ENCODE data around the gene ANKRD1.
"Not testable (repeated sequence)": the region's sequence is repeated elsewhere in the genome, so short reads cannot be mapped to it uniquely, and the experiment has no call there.

Gene ANKRD1

DNA sequence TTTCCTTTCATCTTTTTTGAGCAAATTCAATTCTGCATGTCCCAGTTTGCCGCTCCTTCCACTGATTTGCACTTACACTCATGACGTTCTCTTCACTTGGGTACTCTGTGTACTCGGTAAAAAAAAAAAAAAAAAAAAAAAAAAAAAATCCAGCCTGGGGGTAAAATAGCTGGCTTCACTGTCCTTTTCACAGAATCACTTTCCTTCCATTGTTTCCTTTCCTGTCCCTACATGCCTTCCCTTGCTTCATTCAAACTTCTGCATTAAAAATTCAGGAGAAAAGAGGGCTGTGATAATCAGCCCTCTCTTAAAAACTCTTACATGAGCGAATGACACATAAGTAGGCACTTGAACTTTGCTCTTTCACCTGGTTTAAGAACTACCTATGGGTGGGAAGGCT lies 8.7 kb downstream of the ANKRD1 start:
- DNase-seq, result no peak

DNA sequence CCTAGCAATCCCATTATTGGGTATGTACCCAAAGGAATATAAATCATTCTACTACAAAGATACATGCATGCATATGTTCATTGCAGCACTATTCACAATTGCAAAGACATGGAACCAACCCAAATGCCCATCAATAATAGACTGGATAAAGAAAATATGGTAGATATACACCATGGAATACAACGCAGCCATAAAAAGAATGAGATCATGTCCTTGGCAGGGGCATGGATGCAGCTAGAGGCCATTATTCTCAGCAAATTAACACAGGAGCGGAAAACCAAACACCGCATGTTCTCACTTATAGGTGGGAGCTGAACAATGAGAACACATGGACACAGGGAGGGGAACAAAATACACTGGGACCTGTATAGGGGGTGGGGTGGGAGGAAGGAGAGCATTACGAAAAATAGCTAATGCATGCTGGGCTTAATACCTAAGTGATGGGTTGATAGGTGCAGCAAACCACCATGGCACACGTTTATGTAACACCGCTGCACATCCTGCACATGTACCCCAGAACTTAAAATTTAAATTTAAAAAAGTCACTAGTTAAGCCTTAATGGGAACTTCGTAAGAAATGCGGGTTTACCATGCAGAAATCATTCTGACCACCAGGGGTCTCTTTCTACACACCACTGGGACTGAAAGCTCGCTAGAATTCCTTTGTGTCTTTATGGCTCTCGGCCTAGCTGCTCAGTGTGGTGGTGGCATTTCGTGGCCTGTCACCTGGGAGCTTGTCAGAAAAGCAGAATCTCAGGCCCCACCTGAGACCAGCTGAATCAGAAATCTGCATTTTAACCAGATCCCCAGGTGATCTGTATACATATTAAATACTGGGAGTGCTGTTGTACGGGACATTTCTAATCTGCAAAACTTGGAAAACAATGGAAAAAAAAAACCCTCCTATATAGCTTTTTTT lies 9.5 kb downstream of the ANKRD1 start:
- DNase-seq, result peak; percentile 16

DNA sequence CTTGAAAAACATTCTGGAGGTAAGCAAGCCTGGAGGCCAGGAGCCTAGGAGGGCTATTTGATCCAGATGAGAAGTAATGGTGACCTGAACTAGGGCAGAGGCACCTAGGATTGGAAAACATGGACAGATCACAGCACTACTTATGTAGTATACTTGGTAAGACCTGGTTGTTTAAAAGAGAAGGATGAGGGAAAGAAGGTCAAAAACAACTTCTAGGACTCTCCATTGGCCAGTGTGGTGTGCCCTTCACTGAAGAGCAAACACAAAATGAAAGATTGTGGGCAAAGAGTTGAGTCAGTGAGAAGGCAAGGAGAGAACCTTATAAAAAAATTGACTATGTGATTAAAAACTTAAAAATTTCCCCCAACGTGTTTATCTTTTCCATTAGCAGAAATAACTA lies 14.3 kb downstream of the ANKRD1 start:
- no peak for DNase-seq

DNA sequence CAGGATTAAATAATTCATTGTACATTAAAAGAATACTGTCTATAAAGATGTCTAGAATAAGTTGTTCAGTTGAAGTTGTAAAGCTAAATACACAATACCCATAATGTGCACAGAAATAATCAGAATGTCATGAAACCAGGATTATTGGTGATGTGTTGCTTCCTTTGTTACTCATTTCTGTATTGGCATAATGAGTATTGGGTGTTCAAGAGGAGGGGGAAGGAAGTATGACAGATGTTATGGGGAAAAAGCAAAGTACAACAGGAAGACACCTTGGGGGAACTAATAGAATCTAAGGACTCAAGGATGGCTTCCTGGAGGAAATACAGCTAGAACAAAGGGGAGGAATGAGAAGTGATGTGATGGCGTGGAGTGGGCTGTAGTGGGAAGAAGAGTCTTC lies 15.0 kb downstream of the ANKRD1 start:
- no peak for DNase-seq

DNA sequence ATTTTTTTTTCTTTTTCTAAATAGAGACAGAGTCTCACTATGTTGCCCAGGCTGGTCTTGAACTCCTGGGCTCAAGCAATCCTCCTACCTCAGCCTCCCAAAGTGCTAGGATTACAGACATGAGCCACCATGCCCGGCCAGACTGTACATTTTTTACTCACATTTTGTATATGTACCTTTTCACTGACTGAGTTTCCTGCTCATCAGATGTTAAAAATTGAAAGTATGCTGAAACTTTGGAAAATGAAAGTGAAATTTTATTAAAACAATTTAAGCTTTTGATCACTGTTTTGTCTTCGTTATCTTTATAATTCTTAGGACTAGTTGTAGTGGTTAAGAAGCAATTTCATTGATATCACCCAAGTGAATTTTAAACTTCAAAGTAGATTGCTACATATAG lies 24.0 kb downstream of the ANKRD1 start:
- DNase-seq, result not testable (repeated sequence)

DNA sequence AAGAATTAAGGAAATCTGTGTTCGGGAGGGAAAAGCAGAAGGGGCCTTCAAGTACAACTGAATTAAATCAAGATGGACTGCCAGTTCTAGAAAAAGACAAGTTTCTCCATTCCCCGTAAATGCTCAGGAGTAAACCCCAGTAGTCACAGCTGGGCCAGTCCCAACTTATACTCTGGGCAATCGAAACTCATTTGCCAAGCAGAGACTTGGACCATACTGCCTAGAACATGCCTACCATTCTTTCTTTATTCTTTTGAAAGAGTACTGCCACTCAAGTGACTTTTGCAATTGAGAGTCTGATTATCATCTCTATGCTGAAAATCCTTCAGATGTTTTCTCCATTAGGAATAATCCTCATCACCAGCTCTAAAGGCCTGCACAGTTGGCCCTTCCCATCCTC lies 27.7 kb downstream of the ANKRD1 start:
- no peak for DNase-seq

DNA sequence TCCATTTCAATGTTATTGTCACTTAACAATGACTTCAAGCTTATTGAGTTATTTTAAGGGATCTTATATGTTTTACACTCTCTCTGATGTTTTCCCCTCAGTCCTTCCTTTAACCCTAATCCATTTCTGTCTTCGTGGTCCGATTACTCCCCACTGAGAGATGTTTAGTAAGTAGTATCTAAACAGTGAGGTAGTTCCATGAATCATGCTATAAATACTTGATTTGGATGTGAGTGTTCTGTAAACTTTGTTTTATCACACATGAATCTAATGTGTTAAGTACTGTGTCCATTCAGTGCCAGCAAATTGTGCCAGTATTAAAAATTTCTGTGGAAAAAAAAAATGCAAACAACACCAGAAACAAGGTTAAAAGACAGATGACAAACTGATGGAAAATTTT lies 30.5 kb downstream of the ANKRD1 start:
- no peak for DNase-seq

DNA sequence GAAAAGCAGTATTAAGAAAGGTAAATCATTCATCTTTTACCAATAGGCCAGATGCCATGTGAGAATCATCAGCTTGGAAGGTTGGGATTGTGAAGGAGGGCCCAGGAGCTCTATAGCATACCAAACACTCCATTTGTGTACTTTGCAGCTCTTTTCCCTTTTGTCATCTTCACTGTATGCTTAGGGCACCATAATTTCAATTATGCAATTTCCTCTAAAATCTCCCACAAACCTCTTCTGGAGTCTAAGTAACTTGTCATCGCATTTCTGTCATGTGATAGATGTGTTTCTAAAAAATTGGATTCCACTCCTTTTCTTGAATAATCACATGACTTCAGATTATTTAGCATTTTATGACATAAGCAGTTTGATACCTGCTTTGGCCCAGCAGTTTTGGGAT lies 31.3 kb downstream of the ANKRD1 start:
- DNase-seq, result no peak

DNA sequence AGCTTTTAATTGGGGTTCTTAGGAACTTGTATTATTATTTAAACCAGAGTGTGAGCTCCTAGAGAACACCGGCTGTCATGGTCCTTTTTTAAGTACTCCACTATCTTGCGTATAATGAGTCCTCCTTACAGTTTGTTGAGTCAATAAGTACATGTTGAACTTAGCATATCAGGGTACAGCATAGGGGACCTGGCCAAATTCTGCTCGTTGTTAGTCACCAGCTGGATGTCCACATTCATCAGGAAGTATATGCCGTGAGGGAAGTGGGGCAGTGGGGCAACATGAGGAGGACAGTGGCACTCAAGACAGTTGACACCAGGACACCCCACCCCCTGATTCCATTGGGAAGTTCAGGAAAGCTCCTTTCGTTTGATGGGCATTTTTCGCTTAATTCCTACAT lies 32.5 kb downstream of the ANKRD1 start:
- no peak for DNase-seq

DNA sequence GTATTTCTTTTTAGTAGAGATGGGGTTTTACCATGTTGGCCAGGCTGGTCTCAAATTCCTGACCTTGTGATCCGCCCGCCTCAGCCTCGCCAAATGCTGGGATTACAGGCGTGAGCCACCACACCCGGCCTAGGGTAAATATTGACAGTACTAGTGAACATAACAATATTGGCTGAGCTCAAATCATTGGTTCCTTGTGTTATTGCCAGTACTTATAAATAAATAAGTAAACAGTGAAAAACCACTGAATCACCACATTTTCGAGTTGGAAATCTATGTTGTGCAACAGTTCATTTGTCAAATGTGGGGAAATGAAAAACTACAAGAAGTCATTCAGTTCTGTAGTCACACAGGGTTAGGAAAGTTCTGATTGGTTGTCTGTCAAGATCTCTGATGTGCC lies 33.3 kb downstream of the ANKRD1 start:
- DNase-seq, result no peak

DNA sequence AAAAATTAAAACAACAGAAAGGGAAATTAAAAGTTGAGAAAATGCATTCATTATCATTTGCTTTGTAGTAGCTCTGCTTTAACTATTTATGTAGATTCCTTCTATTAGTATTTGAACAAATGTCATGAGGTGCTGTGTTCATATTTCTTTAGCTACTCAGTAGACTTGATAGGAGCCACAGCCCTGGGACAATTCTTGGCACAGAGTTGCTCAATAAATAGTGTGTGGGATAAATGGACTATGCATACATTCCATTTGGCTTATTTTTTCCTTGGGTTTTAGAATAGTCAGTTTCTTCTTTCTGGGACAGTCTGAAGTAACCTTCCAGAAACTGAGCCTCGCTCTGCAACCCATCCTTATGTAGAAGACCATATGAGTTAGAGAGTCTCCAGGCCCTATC lies 35.7 kb downstream of the ANKRD1 start:
- no peak for DNase-seq

DNA sequence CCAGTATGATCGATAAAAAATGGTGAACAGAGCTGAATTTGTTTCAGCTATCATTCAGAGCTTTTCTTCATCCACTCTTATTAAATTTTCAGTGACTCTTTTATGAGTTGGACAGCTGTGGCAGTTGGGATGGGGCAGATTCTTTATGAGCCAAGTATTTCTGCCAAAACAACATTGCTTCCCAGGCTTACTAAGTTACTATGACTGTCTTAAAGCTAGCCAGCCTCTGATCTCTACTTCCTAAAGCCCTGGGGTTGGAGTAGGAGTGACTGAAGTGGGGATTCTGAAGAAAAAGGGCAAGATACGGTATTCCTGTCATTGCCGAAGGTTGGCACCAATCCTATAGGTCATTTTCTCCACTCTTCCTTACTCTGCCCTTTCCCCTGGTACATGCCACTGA lies 36.5 kb downstream of the ANKRD1 start:
- no peak for DNase-seq

DNA sequence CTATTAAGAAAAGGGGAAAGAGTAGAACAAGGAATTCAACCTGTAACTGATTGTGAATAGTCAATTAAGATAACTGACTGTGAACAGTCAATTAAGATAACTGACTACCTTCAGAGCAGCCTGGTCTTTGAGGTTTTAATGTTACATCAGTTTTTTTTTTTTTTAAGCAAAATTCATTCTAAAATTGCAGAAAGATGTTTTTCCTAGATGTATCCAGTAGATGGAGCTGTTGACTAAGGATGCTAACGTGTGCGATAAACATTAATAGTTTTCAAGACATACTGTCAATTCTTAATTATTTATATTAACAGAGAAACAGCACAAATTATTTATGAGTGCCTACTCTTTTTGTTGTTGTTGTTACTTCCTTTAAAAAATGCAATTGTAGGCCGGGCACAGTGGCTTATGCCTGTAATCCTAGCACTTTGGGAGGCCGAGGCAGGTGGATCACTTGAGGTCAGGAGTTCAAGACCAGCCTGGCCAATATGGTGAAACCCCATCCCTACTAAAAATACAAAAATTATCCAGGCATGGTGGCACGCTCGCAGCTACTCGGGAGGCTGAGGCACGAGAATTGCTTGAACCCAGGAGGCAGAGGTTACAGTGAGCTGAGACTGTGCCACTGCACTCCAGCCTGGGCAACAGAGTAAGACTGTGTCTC lies 40.7 kb downstream of the ANKRD1 start:
- DNase-seq, result not testable (repeated sequence)

DNA sequence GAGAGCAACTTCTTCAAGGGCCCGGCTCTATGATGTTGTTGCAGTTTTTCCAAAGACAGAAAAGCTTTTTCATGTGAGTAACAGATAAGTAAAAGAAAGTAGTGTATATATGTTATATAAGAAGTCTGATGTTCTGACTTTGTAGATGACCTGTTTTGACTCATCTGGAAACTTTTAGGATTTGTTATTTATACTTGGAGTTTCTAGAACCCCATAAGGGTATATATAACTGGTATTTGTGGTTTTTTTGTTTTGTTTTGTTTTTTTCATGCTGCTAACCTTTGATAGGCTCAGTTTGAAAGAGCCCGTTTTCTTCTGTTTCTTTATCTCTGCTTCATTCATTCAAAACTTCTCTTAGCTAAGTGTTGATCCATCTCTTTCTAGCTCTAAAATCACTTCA lies 41.8 kb downstream of the ANKRD1 start:
- DNase-seq, result no peak

DNA sequence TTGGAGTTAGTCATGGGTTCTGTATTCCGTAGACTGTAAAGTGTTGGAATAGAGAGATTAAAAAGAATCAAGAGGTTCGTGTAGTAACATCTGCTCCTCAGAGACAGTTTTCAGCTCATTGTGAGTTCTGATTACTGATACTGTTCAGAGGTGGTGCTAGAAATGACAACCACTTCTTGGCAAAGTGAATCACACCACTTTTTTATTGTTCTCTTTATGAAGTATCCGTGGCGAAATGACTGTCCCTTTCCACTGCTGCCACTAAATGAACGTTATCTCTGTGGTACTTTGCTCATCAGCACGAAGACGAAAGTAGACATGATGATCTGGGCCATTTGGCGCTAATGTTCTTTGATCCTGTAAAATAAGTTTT lies 48.3 kb downstream of the ANKRD1 start:
- DNase-seq, result no peak

DNA sequence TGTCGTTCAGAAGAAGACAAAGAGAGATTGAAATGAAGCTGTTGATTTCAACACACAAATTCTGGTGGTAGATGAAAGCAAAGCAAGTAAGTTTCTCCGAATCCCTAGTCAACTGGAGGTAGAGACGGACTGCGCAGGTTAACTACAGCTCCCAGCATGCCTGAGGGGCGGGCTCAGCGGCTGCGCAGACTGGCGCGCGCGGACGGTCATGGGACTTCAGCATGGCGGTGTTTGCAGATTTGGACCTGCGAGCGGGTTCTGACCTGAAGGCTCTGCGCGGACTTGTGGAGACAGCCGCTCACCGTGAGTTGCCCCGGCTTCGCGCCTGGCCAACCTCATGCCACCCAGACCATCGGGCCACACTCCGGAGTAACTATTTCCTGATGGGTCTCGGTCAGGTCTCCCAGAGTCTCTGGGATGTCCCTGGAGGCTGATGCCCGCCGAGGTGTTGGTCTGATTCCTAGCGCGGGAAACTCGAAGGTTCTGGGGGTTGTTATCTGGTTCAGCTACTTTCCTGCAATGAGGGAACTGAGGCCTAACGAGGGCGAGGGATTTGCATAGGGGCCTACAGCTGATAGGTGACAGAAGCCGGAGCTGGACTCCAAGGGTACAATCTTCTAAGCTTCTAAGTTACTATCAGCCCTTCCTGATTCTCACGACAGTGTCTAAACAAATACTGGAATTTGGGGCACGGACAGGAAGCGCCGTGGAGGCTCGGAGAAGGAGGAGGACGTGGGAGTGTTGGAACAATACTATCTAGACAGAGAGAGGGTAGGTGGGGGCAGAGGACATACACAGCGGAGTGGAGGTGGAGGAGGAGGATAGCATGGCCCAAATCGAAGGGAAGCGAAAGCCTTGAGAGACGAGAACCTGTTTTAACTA lies 48.9 kb downstream of the ANKRD1 start, which contains the start of gene RPP30:
Gene RPP30, plus strand, starts transcription at position 209 of the 882 bp plus-strand sequence. Its CDS starts 13 bp downstream, at position 222.
- DNase-seq, result peak; percentile 66

DNA sequence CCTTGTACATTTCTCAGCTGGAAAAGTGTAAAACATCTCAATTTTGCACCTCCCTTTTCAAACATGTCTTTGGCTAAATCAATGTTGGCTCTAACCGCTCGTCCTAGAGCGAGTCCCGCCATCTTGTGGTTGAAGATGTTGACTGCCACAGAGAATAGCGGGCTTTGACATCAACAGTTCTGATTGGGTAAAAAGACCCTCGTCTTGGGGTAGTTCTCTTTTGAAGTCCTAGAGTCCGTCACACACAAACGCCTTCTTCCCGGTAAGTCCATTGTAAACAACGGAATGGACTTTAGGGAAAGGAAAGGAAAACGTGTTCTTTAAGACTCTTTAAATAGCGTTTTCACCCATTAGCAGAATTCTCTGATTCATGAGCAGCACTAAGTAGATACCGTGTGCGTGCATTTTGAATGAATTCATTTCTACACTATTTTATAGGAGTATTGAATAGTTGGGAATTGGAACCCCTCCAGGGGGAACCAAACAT lies 49.6 kb downstream of the ANKRD1 start:
- peak; percentile 1 for DNase-seq

DNA sequence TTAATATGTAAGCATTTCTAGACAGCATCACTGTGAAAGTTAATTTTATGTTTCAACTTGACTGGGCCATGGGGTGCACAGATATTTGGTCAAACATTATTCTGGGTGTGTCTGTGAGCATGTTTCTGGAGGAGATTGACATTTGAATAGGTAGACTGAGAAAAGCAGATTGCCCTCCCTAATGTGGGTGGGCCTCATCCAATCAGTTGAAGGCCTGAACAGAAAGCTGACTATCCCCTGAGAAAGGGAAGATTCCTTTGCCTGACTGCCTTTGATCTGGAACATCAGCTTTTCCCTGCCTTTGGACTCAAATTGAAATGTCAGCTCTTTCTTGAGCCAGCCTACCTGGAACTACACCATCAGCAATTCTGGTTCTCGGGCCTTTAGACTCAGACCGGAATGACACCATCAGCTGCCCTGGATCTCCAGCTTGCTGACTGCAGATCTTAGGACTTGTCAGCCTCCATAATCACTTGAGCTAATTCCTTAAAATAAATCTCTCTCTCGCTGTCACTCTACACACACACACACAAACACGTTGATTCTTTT lies 54.8 kb downstream of the ANKRD1 start:
- DNase-seq, result no peak

DNA sequence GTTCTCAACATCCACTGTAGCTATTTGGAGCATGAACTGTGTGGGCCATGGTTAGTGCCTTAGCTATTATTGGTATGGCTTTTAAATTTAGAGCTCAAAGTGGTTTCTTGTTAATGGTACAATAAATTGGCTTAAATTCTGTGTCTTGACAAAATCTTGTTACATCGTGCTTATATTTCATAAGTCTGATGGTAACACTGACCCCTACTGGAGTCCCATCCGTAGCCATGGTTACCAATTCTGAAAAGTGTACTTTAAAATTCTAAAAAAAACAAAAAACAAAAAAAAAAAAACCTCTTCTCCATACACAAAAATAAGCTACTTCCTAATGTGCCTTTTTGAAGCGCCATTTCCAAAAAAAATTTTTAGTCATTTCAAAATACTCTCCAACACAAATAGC lies 55.5 kb downstream of the ANKRD1 start:
- no peak for DNase-seq

DNA sequence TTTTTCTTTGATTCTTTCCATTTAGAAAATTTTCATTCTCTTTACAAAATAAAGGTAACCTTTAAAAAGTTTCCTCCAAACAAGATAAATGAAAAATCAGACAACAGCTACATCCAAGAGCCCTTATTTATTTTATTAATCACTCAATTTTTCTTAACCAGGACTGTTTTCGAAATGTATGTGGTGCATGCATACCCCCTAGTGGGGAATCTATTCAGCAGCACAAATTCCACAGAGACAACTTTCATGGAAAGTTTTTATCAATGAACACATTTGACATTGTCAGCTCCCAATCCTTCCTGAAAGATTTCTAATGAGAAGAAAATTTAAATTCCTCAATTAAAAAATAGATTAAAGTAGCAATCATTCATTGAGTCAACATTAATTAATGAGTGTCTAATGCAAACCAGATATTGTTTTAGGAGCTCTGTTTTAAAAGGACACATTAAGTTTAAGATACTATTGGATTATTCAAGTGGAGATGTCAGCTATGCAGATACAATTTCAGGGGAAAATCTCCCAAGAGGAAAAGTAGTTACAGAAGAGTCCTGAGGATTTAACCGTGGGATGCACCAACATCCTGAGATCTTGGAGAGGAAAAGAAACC lies 57.9 kb downstream of the ANKRD1 start:
- DNase-seq, result no peak
